ENCODE measurements around the gene CAPZA1.

CAPZA1 gene

DNA sequence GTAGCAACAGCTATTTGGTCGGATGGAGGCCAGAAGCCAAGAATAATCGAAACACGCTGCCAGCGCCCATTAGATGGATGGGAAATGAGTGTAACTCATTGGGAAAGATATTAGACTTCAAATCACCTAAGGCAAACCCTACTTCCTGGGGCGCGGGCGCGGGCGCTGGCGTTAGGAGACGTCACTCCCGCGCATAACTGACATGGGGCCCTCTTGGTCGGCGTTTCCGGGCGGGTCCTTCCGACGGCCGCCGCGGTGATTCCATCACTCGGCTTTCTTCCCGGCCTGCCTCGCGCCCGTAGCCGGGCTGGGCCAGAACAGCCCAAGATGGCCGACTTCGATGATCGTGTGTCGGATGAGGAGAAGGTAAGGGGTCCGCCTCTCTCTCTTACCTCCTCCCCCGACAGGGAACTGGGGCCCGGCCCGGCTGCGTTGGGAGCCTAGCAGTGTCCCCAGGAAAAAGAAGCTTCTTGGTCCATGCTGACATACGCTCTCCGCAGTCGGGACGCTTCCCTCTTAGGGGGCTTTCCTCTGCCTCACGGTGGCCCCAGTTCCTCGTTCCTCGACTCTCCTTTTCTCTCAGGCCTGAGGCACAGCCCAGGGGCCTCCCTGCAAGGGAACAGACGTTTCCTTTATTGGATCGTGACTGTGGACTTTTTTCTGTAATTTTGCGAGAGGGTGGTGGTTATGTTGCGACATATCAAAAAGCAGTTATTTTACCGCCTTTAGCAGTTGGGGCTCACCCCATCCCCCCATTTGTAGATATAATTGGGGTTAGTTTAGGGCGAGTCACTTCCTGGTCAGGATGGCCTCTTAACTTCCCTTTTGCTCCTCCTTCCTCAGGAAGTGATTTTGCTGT lies at the start of gene CAPZA1 (continued):
- TF ChIP-seq, protein P1, sequence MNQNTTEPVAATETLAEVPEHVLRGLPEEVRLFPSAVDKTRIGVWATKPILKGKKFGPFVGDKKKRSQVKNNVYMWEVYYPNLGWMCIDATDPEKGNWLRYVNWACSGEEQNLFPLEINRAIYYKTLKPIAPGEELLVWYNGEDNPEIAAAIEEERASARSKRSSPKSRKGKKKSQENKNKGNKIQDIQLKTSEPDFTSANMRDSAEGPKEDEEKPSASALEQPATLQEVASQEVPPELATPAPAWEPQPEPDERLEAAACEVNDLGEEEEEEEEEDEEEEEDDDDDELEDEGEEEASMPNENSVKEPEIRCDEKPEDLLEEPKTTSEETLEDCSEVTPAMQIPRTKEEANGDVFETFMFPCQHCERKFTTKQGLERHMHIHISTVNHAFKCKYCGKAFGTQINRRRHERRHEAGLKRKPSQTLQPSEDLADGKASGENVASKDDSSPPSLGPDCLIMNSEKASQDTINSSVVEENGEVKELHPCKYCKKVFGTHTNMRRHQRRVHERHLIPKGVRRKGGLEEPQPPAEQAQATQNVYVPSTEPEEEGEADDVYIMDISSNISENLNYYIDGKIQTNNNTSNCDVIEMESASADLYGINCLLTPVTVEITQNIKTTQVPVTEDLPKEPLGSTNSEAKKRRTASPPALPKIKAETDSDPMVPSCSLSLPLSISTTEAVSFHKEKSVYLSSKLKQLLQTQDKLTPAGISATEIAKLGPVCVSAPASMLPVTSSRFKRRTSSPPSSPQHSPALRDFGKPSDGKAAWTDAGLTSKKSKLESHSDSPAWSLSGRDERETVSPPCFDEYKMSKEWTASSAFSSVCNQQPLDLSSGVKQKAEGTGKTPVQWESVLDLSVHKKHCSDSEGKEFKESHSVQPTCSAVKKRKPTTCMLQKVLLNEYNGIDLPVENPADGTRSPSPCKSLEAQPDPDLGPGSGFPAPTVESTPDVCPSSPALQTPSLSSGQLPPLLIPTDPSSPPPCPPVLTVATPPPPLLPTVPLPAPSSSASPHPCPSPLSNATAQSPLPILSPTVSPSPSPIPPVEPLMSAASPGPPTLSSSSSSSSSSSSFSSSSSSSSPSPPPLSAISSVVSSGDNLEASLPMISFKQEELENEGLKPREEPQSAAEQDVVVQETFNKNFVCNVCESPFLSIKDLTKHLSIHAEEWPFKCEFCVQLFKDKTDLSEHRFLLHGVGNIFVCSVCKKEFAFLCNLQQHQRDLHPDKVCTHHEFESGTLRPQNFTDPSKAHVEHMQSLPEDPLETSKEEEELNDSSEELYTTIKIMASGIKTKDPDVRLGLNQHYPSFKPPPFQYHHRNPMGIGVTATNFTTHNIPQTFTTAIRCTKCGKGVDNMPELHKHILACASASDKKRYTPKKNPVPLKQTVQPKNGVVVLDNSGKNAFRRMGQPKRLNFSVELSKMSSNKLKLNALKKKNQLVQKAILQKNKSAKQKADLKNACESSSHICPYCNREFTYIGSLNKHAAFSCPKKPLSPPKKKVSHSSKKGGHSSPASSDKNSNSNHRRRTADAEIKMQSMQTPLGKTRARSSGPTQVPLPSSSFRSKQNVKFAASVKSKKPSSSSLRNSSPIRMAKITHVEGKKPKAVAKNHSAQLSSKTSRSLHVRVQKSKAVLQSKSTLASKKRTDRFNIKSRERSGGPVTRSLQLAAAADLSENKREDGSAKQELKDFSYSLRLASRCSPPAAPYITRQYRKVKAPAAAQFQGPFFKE (tag by site-specific recombination; IDR thresholded peaks at IDR 0.05; ENCODE audit: borderline replicate concordance), result no peak
- no peak; the same call in 1 of the 2 replicates for TF ChIP-seq ZNF394 (tag by site-specific recombination; IDR thresholded peaks at IDR 0.05; ENCODE audit: borderline replicate concordance)
- TF ChIP-seq ZFHX2 (tag by site-specific recombination; conservative IDR thresholded peaks at IDR 0.05), result peak; percentile 34; the same call in 1 of the 2 replicates
- TF ChIP-seq ZNF16 (tag by site-specific recombination; IDR thresholded peaks at IDR 0.05; ENCODE audit: low read depth), result peak; percentile 24; the same call in 1 of the 2 replicates
- TF ChIP-seq ZNF561 (tag by site-specific recombination; IDR thresholded peaks at IDR 0.05; ENCODE audit: borderline replicate concordance), result peak; percentile 36; the same call in 1 of the 2 replicates
- peak; percentile 62; the same call in 1 of the 2 replicates for TF ChIP-seq ZNF391 (tag by site-specific recombination; IDR thresholded peaks at IDR 0.05; ENCODE audit: borderline replicate concordance, low read depth)
- no peak for TF ChIP-seq PRDM1 (tag by site-specific recombination; IDR thresholded peaks at IDR 0.05)
- peak; percentile 72 for TF ChIP-seq KLF1 (tag by site-specific recombination; IDR thresholded peaks at IDR 0.05)
- TF ChIP-seq, protein P2, sequence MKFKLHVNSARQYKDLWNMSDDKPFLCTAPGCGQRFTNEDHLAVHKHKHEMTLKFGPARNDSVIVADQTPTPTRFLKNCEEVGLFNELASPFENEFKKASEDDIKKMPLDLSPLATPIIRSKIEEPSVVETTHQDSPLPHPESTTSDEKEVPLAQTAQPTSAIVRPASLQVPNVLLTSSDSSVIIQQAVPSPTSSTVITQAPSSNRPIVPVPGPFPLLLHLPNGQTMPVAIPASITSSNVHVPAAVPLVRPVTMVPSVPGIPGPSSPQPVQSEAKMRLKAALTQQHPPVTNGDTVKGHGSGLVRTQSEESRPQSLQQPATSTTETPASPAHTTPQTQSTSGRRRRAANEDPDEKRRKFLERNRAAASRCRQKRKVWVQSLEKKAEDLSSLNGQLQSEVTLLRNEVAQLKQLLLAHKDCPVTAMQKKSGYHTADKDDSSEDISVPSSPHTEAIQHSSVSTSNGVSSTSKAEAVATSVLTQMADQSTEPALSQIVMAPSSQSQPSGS (tag by site-specific recombination; IDR thresholded peaks at IDR 0.05; ENCODE audit: low read depth), result peak; percentile 75; the same call in 1 of the 2 replicates
- TF ChIP-seq INSM2 (tag by site-specific recombination; IDR thresholded peaks at IDR 0.05), result peak; percentile 83
- TF ChIP-seq YY2 (tag by site-specific recombination; IDR thresholded peaks at IDR 0.05), result peak; percentile 67; the same call in 1 of the 2 replicates
- peak; percentile 23; the same call in 1 of the 2 replicates for TF ChIP-seq ZNF366 (tag by site-specific recombination; conservative IDR thresholded peaks at IDR 0.05)
- TF ChIP-seq ZNF335 (tag by site-specific recombination; conservative IDR thresholded peaks at IDR 0.05), result peak; percentile 85
- TF ChIP-seq ZNF292 (tag by site-specific recombination; IDR thresholded peaks at IDR 0.05; ENCODE audit: borderline replicate concordance, low read depth), result no peak
- TF ChIP-seq ZXDB (tag by site-specific recombination; IDR thresholded peaks at IDR 0.05), result peak; percentile 58; the same call in 1 of the 2 replicates
- TF ChIP-seq ZSCAN5A (tag by site-specific recombination; IDR thresholded peaks at IDR 0.05), result no peak
- no peak for TF ChIP-seq ZNF626 (tag by site-specific recombination; IDR thresholded peaks at IDR 0.05)
- no peak for TF ChIP-seq ZNF112 (tag by site-specific recombination; IDR thresholded peaks at IDR 0.05)
- TF ChIP-seq HIC1 (tag by site-specific recombination; IDR thresholded peaks at IDR 0.05), result no peak; the same call in none of the 2 replicates
- TF ChIP-seq, protein P3, sequence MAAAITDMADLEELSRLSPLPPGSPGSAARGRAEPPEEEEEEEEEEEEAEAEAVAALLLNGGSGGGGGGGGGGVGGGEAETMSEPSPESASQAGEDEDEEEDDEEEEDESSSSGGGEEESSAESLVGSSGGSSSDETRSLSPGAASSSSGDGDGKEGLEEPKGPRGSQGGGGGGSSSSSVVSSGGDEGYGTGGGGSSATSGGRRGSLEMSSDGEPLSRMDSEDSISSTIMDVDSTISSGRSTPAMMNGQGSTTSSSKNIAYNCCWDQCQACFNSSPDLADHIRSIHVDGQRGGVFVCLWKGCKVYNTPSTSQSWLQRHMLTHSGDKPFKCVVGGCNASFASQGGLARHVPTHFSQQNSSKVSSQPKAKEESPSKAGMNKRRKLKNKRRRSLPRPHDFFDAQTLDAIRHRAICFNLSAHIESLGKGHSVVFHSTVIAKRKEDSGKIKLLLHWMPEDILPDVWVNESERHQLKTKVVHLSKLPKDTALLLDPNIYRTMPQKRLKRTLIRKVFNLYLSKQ (tag by site-specific recombination; IDR thresholded peaks at IDR 0.05; ENCODE audit: borderline replicate concordance), result no peak
- TF ChIP-seq ZNF398 (tag by site-specific recombination; IDR thresholded peaks at IDR 0.05), result no peak; the same call in 1 of the 2 replicates

Measured in HEK293 (cell line).